C4-2B (cell line): ENCODE measurements around the gene USP6NL.

Experiments used
- H3K27ac ChIP-seq: fragments of 450-650 bp; 2 replicates; pipeline ENCODE4 v1.5.1; 2017
- ZFX ChIP-seq: fragments of 450-650 bp; IDR thresholded peaks from 2 replicates; pipeline ENCODE4 v1.6.1; 2017
- TF ChIP-seq, protein P1 (sequence below): fragments of 450-650 bp; conservative IDR thresholded peaks from 2 replicates; pipeline ENCODE4 v1.5.1; 2017; ENCODE audit warnings: mild to moderate bottlenecking

The USP6NL gene

DNA sequence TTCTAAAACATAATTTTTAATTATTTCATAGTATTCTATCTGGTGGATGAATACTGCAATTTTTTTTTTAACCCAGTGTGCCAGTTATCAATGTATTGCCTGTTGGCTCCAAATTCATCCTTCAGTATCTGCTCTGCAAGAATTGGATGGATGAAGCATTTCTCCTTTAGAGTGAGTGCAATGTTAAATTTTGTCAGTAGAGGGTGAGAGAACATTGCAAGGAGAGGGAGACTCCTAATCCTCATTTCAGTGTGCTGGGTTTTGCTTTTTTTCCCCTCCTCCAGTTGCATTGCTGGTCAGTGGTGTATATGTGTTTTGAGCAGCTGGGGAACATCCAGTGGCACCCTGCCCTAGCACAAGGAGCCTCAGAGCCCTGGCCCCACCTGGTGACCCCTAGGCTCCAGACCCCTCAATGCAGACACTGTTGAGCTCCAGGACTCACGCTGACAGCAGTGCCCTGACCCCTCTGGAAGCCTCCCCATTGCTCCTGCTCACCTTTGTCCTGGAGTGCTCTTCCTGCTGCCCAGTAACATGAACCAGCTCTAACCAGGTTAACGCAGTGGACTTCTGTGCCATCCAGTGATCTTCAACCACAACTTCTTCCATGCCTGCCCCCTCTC lies 199.4 kb downstream of the USP6NL start:
- H3K27ac ChIP-seq = no peak overlapping the region
- TF ChIP-seq ZFX = no peak
- TF ChIP-seq, protein P1, sequence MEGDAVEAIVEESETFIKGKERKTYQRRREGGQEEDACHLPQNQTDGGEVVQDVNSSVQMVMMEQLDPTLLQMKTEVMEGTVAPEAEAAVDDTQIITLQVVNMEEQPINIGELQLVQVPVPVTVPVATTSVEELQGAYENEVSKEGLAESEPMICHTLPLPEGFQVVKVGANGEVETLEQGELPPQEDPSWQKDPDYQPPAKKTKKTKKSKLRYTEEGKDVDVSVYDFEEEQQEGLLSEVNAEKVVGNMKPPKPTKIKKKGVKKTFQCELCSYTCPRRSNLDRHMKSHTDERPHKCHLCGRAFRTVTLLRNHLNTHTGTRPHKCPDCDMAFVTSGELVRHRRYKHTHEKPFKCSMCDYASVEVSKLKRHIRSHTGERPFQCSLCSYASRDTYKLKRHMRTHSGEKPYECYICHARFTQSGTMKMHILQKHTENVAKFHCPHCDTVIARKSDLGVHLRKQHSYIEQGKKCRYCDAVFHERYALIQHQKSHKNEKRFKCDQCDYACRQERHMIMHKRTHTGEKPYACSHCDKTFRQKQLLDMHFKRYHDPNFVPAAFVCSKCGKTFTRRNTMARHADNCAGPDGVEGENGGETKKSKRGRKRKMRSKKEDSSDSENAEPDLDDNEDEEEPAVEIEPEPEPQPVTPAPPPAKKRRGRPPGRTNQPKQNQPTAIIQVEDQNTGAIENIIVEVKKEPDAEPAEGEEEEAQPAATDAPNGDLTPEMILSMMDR = no peak; the same call in 1 of the 2 replicates

DNA sequence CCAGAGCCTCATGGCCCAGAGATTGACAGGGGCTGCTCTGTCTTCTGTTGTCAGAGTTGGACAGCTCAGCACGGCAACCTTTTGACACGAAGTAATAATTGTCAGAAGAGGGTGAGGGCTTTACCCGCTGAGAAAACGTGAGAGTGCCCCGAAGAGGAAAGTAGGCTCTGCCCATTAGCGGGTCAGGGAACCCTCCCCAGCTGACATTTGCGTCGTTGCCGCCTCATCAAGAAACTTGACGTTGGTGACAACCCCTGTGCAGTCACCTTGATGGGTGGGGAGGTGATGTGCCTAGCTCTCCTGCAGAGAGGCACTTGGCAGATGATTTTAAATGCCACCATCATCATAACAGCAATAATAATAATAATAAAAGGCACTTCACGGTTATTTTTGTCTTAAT lies 202.1 kb downstream of the USP6NL start:
- no peak for TF ChIP-seq ZFX
- TF ChIP-seq, protein P1 = no peak
- H3K27ac ChIP-seq = no peak overlapping the region

DNA sequence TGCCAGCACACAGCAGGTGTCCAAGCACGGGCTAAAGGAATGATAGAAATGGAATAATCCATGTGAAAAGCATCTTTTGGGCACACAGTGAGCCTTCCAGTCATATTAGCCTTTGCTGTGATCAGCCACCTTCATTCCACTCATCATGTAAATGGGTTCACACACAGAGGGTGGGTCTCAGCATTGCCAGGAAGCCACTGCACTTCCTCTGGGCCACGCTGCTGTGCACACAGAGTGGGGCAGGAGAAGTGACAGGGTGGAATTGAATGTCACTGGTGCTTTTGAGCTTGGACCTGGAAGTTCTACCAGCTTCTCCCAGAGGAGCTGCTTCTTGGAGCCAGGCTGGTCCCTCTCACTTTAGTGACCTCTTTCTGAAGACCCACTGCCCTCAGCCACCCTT lies 203.5 kb downstream of the USP6NL start:
- no peak for TF ChIP-seq ZFX
- TF ChIP-seq, protein P1 = no peak
- H3K27ac ChIP-seq = no peak overlapping the region

DNA sequence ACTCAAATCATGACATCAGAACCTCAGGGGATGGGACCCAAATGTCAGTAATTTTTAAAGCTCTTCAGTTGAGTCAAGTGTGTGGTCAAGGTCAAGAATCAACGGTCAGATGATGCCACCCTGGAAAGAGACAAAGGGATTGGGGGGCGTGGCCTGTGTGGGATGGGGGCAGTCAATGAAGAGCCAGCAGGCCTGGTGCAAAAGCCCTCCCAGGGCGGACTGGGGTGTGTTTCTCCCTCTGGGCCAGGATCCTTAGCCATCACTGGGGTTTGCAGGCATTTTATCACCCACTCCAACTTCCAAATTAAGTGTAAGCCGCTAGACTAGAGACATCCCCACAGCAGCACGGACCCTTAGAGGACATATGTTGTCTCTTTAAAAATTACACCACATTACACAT lies 204.7 kb downstream of the USP6NL start:
- TF ChIP-seq ZFX = no peak
- TF ChIP-seq, protein P1 = no peak
- no peak overlapping the region for H3K27ac ChIP-seq

DNA sequence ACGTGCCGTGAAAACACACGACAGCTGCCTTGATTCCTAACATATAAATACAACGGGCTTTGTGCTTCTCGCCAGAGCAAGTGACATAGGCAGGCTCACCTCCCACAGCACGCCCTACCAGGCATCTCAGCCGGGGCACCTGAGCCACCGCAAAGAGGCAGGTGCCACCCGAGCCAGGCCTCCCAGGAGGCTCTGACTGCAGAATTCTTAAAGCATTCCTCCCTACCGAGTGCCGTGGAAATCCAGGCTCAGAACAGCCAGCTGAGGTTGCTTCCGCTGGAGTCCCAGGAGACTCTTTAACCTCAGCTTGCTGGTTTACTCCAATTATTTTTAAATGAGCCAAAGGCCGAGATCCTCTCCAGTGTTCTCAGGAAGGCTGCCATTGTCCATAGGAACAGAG lies 206.5 kb downstream of the USP6NL start:
- TF ChIP-seq, protein P1 = no peak
- no peak for TF ChIP-seq ZFX
- H3K27ac ChIP-seq = no peak overlapping the region
